BLaER1 treated with 17β-estradiol and CSF1 and Interleukin-3, amounts not matched to agents 10 nM and 100 nM (cell line): ENCODE data around the gene LGALS3BP.

Source experiments
- H3K27ac ChIP-seq, 11 experiments: shearing (Covaris generic); formaldehyde crosslinking; 2 replicates each; pipeline ENCODE4 v1.8.1; 2022
- H3K27me3 ChIP-seq, 11 experiments: shearing (Covaris generic); formaldehyde crosslinking; 2 replicates each; pipeline ENCODE4 v1.8.1; 2022
- H3K36me3 ChIP-seq, 11 experiments: shearing (Covaris generic); formaldehyde crosslinking; 2 replicates each; pipeline ENCODE4 v1.8.1; 2022
- H3K4me1 ChIP-seq, 10 experiments: shearing (Covaris generic); formaldehyde crosslinking; 2 replicates each; pipeline ENCODE4 v1.8.1; 2022
- H3K4me2 ChIP-seq, 11 experiments: shearing (Covaris generic); formaldehyde crosslinking; 2 replicates each; pipeline ENCODE4 v1.8.1; 2022
- H3K4me3 ChIP-seq, 10 experiments: shearing (Covaris generic); formaldehyde crosslinking; 2 replicates each; pipeline ENCODE4 v1.8.1; 2022
- H3K9ac ChIP-seq, 11 experiments: shearing (Covaris generic); formaldehyde crosslinking; 2 replicates each; pipeline ENCODE4 v1.8.1; 2022
- H3K9me3 ChIP-seq, 11 experiments: shearing (Covaris generic); formaldehyde crosslinking; replicated peaks in 1 of 11; 2 replicates each; pipeline ENCODE4 v1.8.1; 2022
- H4K20me1 ChIP-seq, 11 experiments: shearing (Covaris generic); formaldehyde crosslinking; 2 replicates each; pipeline ENCODE4 v1.8.1; 2022
- Cebpa-rat ChIP-seq, 11 experiments: shearing (Covaris generic); IDR thresholded peaks; 2 replicates each; pipeline ENCODE4 v1.8.1; 2022

LGALS3BP gene, protein sequence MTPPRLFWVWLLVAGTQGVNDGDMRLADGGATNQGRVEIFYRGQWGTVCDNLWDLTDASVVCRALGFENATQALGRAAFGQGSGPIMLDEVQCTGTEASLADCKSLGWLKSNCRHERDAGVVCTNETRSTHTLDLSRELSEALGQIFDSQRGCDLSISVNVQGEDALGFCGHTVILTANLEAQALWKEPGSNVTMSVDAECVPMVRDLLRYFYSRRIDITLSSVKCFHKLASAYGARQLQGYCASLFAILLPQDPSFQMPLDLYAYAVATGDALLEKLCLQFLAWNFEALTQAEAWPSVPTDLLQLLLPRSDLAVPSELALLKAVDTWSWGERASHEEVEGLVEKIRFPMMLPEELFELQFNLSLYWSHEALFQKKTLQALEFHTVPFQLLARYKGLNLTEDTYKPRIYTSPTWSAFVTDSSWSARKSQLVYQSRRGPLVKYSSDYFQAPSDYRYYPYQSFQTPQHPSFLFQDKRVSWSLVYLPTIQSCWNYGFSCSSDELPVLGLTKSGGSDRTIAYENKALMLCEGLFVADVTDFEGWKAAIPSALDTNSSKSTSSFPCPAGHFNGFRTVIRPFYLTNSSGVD

DNA sequence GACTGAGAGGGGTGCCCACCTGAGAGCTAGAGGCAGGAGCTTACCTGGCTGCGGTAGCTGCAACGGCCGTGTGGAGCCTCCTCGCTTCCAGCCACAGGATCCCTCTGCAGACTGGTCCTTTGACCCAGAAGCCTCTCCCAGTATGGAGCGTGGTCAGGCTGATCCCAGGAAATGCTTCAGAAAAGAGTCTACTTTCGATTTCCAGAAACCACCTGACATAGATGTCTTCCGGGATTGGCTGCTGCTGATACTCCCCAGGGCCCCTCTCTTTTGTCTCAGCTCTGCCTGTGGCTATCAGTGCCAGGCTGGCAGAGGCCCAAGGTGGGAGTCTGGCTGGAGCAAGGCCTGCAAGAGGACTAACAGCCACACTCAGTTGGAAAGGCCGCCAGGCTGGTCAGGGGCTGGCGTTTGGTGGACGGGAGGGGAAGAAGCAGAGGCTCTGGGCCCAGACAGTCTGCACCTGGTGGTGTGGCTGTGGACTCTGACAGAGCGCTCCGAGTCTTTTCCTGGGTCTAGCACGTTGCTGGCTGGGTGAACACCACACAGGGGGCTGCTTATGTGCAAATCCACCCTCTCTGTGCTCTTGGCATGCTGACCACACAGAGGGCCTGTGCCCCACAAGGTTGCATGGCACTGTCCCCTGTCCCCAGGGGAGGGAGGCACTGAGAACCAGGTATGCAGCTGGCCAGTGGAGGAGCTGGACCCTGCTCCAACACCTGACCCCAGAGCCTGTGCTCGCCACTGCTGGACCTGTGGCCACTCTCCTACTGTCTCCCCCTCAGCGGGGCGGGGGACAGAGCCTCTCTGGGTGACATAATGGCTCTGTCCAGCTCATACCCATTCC lies at the start of gene LGALS3BP:
LGALS3BP (minus strand) TSS at position 144 of the 844 bp plus-strand sequence. CDS start 2,732 bp downstream, outside the sequence.
- no peaks in the 10 kb centered on the region for H3K27me3 ChIP-seq
- no peaks in the 10 kb centered on the region for H3K9me3 ChIP-seq
- peak within 1 kb of the TSS; percentile 42 to 85 (median 79); a peak in 21 of 22 replicates for H3K27ac ChIP-seq
- H3K4me2 ChIP-seq: peak within 1 kb of the TSS; percentile 82 to 96 (median 89)
- H4K20me1 ChIP-seq: peaks cover 0 to 28% (median 7%) of the 10 kb centered on the region in 11 experiments; a peak in 8 of 22 replicates
- peaks cover 0 to 8% (median 0%) of the 10 kb centered on the region in 11 experiments; a peak in 2 of 22 replicates for H3K36me3 ChIP-seq
- TF ChIP-seq Cebpa-rat (IDR thresholded peaks at IDR 0.05): no peak
- peaks cover 67 to 86% (median 74%) of the 10 kb centered on the region in 10 experiments for H3K4me1 ChIP-seq
- H3K9ac ChIP-seq: peak within 1 kb of the TSS; percentile 31 to 77 (median 68)
- H3K4me3 ChIP-seq: peak within 1 kb of the TSS; percentile 28 to 58 (median 46); a peak in 19 of 20 replicates

DNA sequence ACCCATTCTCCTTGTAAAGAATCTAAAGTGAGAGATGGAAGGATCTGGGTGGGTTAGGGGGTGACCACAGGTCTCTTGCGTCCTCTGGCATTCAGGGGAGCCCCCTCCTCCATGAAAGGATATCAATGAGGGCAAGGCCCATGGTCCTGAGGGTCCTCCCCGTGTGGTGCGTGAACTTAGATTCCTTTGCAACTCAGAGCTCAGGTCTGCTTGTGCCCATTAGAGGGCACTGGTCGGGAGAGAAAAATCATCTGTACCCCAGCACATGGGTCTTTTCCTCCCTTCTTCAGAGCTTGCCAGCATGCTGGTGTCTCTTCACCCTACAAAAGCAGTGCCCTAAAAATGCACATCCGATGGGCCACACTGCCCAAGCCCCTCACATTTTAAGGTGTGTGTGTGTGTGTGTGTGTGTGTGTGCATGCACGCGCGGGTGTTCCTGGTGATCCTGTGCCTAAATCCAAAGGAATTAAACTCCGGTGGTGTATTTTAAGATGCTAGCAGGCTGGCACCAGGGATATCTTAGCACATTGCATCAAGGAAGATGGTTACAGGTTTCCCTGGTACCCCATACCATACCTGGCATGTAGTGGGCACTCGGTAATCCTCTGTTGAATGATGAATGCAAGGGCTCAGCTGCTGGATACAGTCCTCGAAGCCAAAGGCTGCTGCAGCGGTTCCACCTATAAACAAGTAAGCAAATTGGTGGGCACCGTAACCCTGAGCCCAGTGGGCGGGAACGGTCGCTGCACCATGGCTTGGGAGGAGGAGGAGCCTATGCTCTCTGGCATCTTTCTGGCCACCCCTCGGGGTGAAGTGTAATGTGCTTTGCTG lies 49.0 kb upstream of the LGALS3BP start:
- H3K9me3 ChIP-seq: no peaks in the 10 kb centered on the region
- H3K27me3 ChIP-seq: peaks cover 20 to 31% (median 29%) of the 10 kb centered on the region in 11 experiments
- H3K4me2 ChIP-seq: peak overlapping the region; percentile 78 to 100 (median 88)
- H3K4me3 ChIP-seq: no peak overlapping the region
- H3K36me3 ChIP-seq: no peaks in the 10 kb centered on the region
- peaks cover 63 to 76% (median 69%) of the 10 kb centered on the region in 10 experiments for H3K4me1 ChIP-seq
- no peak for TF ChIP-seq Cebpa-rat (IDR thresholded peaks at IDR 0.05)
- H4K20me1 ChIP-seq: peaks cover 0 to 10% (median 0%) of the 10 kb centered on the region in 11 experiments; a peak in 2 of 22 replicates
- no peak overlapping the region for H3K27ac ChIP-seq
- H3K9ac ChIP-seq: peak overlapping the region in 2 of 11 experiments; percentile 10 to 24; a peak in 2 of 22 replicates

DNA sequence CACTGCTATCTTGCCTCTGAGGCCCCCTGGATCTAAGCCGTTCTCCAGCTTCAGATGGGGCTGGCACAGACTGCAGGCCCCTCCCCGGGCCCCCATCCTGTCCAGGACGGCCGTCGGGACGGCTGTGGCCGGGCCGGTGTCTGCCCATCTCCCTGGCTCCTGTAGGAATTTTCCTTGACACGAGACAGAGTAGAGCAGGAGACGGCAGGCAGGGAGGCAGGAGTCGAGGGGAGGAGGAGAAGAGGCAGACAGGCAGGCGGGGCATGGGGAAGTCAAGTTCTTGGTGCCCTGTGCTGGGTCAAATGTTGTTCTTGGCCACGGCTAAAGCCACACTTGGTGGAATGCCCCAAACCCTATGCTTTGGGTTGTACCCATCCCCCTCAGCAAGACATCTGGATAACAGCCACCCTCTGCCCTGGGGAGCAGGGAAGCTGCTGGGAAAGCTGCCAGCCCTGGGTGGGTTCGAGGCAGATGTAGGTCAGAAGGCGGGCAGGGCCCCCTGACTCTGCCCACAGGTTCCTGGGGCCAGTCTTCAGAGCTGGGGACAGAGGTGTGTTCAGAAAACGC lies 48.3 kb upstream of the LGALS3BP start:
- H3K4me1 ChIP-seq: peaks cover 64 to 76% (median 71%) of the 10 kb centered on the region in 10 experiments
- H3K4me2 ChIP-seq: peak overlapping the region; percentile 78 to 100 (median 88)
- H3K36me3 ChIP-seq: no peaks in the 10 kb centered on the region
- no peak overlapping the region for H3K4me3 ChIP-seq
- H3K9ac ChIP-seq: peak overlapping the region in 3 of 11 experiments; percentile 10 to 27 (median 24); a peak in 6 of 22 replicates
- TF ChIP-seq Cebpa-rat (IDR thresholded peaks at IDR 0.05): no peak
- H3K9me3 ChIP-seq: no peaks in the 10 kb centered on the region
- peaks cover 24 to 38% (median 36%) of the 10 kb centered on the region in 11 experiments for H3K27me3 ChIP-seq
- H4K20me1 ChIP-seq: peaks cover 0 to 13% (median 0%) of the 10 kb centered on the region in 11 experiments; a peak in 3 of 22 replicates
- no peak overlapping the region for H3K27ac ChIP-seq

DNA sequence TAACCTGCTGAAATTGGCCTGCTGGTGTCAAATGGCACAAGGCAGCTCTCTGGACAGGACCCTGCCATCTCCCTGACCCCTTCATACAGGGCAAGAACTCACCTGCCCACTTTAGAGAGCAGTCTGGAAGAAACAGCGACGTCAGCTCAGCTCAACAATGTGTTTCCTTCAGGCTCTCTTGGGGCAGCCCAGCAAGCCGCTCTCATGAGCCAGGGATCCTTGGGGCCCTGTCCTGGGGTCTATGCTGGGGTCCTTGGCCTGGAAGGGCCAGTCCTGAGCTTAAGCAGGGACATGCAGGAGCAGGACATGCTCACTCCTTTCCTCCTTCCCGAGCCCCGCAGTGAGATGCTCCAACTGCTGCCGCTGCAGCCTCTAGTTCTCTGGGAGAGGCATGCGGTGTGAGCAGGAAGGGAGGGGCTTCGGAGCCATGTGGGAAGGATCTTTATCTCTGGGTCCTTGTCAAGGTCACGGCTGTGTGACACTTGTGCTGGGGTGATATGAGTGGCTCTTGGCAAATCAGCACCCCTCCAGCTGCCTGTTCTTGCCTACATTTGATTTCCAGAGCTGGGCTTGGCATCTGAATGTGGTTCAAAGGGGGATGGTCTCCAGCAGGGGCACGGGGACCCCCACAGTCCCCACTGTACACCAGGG lies 47.7 kb upstream of the LGALS3BP start:
- TF ChIP-seq Cebpa-rat (IDR thresholded peaks at IDR 0.05): no peak
- peaks cover 0 to 13% (median 0%) of the 10 kb centered on the region in 11 experiments; a peak in 3 of 22 replicates for H4K20me1 ChIP-seq
- H3K4me3 ChIP-seq: no peak overlapping the region
- H3K4me2 ChIP-seq: peak overlapping the region; percentile 78 to 100 (median 88)
- peak overlapping the region in 3 of 11 experiments; percentile 10 to 27 (median 24); a peak in 5 of 22 replicates for H3K9ac ChIP-seq
- no peaks in the 10 kb centered on the region for H3K9me3 ChIP-seq
- H3K4me1 ChIP-seq: peaks cover 64 to 82% (median 72%) of the 10 kb centered on the region in 10 experiments
- peaks cover 24 to 43% (median 40%) of the 10 kb centered on the region in 11 experiments for H3K27me3 ChIP-seq
- H3K27ac ChIP-seq: 0 out of 22 replicates have a peak overlapping the region, but pooled peaks of 1 of the 11 experiments have one; percentile 0
- H3K36me3 ChIP-seq: no peaks in the 10 kb centered on the region

DNA sequence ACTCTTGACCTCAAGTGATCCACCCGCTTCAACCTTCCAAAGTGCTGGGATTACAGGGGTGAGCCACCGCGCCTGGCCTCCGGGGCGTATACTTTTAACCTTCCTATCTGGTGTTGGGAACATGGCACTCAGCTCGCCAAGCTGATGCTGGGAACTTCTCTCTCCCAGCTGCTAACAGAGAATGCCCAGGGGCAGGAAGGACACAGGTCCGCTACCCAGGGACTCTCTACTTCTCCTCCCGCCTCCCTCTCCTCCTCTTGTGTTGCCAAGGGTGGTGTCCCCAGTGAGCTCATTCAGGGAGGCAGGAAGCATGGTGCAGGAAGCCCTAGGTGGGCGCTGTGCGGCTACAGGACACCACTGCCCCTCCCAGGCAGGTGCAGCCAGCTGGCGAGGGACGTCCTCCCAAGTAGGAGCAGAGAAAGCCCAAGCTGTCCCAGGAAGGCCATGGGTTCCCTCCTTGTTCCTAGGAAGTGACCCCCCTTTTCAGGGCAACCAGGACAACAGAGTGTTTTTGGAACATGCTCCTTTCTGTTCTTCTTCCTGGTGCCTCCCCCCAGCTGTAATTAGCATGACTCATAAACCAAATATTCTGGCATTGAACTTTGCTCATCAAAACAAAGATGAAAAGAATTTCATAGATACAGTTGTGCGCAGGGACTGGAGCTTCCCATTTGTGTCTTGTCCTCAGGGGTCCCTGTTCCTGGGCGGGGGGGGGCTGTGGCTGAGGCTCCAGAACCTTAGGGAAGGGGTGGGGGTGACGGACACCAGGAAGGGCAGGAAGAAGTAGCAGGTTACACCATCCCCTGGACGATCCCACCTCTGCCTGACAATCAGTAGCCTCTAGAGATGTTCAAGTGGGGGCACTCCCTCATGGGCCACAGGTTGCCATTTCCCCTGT lies 46.9 kb upstream of the LGALS3BP start:
- H3K9me3 ChIP-seq: no peaks in the 10 kb centered on the region
- peaks cover 24 to 45% (median 40%) of the 10 kb centered on the region in 11 experiments for H3K27me3 ChIP-seq
- TF ChIP-seq Cebpa-rat (IDR thresholded peaks at IDR 0.05): no peak
- H3K9ac ChIP-seq: no peak overlapping the region
- H3K4me2 ChIP-seq: peak overlapping the region; percentile 78 to 100 (median 88)
- peak overlapping the region in 1 of 10 experiments; percentile 26; a peak in 1 of 20 replicates for H3K4me3 ChIP-seq
- peaks cover 64 to 87% (median 72%) of the 10 kb centered on the region in 10 experiments for H3K4me1 ChIP-seq
- peaks cover 0 to 13% (median 0%) of the 10 kb centered on the region in 11 experiments; a peak in 4 of 22 replicates for H4K20me1 ChIP-seq
- 0 out of 22 replicates have a peak overlapping the region, but pooled peaks of 1 of the 11 experiments have one; percentile 0 for H3K27ac ChIP-seq
- no peaks in the 10 kb centered on the region for H3K36me3 ChIP-seq

DNA sequence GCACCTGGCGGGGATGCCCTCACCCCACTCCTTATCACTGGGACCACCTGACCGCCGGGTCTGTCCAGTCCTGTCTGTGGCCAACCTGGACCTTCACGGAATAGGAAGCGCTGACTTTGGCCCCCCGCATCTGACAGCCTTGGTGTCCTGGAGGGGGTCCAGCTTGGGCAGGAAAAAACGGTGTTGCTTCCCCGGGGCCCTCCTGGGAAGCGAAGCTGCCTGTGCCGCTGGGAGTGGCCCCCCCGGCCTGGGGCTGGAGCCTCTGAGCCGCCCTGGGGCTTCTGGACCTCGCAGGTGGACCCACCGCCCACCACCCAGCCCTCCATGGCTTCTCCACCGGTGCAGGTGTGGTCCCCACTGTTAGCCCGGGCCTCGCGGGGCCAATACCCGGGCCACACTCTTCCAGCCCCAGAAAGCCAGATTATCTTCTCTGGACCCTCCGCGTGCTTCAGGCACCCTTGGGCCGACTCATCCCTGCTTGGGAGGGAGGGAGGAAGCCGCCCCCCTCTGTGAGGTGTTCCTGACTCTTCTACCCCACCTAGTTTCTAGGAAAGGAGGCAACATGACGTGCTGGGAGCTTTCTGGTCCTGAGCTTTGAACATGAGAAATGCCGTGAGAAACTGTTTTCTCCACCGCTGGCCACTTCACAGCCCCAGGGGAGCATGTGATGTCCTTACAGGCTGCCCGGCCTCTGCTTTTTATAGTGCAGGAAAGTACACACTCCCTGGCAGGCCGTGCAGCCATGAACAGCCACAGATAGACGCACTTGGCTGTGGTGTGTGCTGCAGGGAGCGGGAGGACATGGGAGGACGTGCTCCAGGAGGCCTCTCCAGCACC lies 45.4 kb upstream of the LGALS3BP start:
- Histone ChIP-seq H3K4me2 (peak overlapping the region; percentile 92 to 100 (median 98)), H3K4me3 (peak overlapping the region; percentile 55 to 73 (median 64); a peak in 19 of 20 replicates), H3K27me3 (peaks cover 24 to 45% (median 40%) of the 10 kb centered on the region in 11 experiments)

More for the DNA sequence above, 45.4 kb upstream of the LGALS3BP start:
- no peak overlapping the region for H3K27ac ChIP-seq
- no peaks in the 10 kb centered on the region for H3K9me3 ChIP-seq
- TF ChIP-seq Cebpa-rat (IDR thresholded peaks at IDR 0.05): no peak
- H3K9ac ChIP-seq: peak overlapping the region in 8 of 11 experiments; percentile 51 to 68 (median 61); a peak in 10 of 22 replicates
- peaks cover 0 to 13% (median 0%) of the 10 kb centered on the region in 11 experiments; a peak in 4 of 22 replicates for H4K20me1 ChIP-seq
- H3K36me3 ChIP-seq: no peaks in the 10 kb centered on the region
- peaks cover 66 to 96% (median 67%) of the 10 kb centered on the region in 10 experiments for H3K4me1 ChIP-seq
